HG03565 (cell line): ENCODE results near the gene ZNF699.
"Not testable (repeated sequence)": the region's sequence is repeated elsewhere in the genome, so short reads cannot be mapped to it uniquely, and the experiment has no call there.

Experiments used
- ATAC-seq: cut with Tn5 transposase; IDR thresholded peaks from one replicate; pipeline ENCODE4 v1.9.1; 2021; ENCODE audit warnings: mild to moderate bottlenecking, moderate library complexity; ENCODE audit not compliant: unreplicated experiment

The ZNF699 gene

DNA sequence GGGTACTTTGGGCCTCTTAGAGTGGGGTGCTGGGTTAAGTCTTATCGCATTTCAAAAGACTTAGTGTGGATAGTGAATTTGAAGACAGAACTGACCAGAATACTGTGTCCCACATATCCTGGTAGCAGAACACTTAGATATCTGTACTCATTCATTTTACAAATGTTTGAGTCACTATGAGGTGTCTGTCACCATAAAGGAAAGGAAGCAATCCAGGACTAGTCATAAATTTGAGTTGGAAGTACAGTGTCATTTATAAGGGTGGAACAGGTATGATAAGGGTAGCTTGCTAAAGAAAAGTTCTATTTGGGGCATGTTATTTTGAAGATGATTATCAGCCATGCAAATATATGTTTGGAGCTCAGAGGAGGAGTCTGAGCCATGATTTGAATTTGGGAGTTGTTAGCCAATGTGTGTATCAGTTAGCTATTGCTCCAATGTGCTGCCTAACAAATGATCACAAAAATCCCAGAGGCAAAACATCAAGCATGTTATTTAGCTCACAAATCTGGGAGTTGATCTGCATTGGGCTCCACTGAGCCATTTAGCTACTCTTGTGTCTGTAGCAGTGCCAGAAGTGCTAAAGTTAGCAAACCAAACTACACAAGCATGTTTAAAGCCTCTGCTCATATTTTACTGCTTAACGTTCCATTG lies 20.3 kb downstream of the ZNF699 start:
- ATAC-seq = no peak

DNA sequence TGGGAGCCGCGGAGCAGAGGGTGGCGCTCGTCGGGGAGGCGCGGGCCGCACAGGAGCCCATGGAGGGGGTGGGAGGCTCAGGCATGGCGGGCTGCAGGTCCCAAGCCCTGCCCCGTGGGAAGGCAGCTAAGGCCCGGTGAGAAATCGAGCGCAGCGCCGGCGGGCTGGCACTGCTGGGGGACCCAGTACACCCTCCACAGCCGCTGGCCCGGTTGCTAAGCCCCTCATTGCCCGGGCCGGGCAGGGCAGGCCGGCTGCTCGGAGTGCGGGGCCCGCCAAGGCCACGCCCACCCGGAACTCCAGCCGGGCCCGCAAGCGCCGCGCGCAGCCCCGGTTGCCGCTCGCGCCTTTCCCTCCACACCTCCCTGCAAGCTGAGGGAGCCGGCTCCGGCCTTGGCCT lies 26.2 kb downstream of the ZNF699 start:
- ATAC-seq = not testable (repeated sequence)

DNA sequence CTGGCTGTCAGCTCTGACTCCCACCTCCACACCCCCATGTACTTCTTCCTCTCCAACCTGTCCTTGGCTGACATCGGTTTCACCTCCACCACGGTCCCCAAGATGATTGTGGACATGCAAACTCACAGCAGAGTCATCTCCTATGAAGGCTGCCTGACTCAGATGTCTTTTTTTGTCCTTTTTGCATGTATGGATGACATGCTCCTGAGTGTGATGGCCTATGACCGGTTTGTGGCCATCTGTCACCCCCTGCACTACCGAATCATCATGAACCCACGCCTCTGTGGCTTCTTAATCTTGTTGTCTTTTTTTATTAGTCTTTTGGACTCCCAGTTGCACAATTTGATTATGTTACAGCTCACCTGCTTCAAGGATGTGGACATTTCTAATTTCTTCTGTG lies 58.4 kb downstream of the ZNF699 start:
- no peak for ATAC-seq

DNA sequence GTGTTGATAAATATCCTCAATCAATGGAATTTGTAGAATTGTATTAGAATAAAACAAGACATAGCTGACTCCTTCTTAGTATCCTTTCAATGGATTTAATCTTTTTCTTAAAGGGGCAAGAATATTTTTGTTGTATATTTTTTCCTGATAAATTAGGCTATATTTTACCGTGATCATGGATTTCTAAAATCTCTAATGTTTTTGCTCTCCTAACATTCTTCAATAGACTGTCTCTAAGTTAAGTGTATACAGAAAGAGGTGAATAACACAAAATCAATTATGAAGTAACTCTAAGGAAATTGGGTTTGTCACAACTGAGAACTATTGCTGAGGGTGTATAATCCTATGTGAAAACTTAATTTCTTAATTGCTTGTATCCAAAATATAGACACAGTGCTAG lies 59.0 kb downstream of the ZNF699 start, which contains the start of gene OR7E24:
Gene OR7E24 (plus strand): TSS at position 301 of the 400 bp plus-strand sequence. CDS start 114 bp downstream, outside the sequence.
- no peak for ATAC-seq
